AG04449 (cell line): ENCODE data around the gene LTBP2.

ENCODE experiments used
- CTCF ChIA-PET: fragments of 350-600 bp; formaldehyde crosslinking; extraction: SDS; loops from one replicate; lab custom pipeline; 2021; ENCODE audit warnings: antibody characterized with exemption; lab: Yijun Ruan, JAX
- POLR2A ChIA-PET: fragments of 400-600, 350-600 bp; formaldehyde crosslinking; extraction: SDS; loops from one replicate; lab custom pipeline; 2020; ENCODE audit warnings: antibody characterized with exemption, inconsistent platforms; lab: Yijun Ruan, JAX
- DNase-seq: peaks from one replicate; pipeline ENCODE4 v3.0.0-alpha.2; 2010; ENCODE audit warnings: low read depth, low spot score
- H3K4me3 ChIP-seq: 2 replicates; pipeline ENCODE4 v1.5.1; 2011; ENCODE audit warnings: low read depth, mild to moderate bottlenecking, control low read depth, low read length
- TF ChIP-seq, protein P1 (sequence below): IDR thresholded peaks from one replicate; pipeline ENCODE4 v1.5.1; 2011; ENCODE audit warnings: mild to moderate bottlenecking, moderate library complexity, low read length, control low read depth, inconsistent platforms; ENCODE audit not compliant: insufficient read depth; ENCODE audit errors: missing control alignments

LTBP2 gene

DNA sequence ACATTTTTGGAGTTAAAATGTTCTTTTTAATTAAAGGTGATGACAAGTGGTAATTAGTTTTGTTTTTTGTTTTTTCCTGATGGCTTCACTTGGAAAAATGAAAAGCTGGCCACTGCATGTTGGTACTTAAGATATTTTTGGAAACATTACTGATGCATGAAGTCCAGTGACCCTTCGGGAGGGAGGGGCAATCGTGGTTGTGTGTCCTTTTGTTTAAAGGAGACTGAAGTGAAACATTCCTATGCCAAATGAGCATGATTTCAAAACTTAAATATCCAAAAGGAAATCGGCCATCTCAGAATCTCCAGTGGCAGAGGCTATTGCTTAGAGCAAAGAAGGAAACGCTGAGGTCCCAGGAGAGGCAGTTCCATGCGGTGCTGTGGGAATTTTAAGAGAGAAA is 20.1 kb downstream of the LTBP2 start:
- POLR2A ChIA-PET = interaction anchor here (1.2 kb wide), 1 partner anchor 20 kb away, joined by 4 read pairs; no protein-coding TSS in a partner anchor
- TF ChIP-seq, protein P1, sequence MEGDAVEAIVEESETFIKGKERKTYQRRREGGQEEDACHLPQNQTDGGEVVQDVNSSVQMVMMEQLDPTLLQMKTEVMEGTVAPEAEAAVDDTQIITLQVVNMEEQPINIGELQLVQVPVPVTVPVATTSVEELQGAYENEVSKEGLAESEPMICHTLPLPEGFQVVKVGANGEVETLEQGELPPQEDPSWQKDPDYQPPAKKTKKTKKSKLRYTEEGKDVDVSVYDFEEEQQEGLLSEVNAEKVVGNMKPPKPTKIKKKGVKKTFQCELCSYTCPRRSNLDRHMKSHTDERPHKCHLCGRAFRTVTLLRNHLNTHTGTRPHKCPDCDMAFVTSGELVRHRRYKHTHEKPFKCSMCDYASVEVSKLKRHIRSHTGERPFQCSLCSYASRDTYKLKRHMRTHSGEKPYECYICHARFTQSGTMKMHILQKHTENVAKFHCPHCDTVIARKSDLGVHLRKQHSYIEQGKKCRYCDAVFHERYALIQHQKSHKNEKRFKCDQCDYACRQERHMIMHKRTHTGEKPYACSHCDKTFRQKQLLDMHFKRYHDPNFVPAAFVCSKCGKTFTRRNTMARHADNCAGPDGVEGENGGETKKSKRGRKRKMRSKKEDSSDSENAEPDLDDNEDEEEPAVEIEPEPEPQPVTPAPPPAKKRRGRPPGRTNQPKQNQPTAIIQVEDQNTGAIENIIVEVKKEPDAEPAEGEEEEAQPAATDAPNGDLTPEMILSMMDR = no peak
- no peak overlapping the region for H3K4me3 ChIP-seq
- CTCF ChIA-PET = interaction anchor here (1.0 to 4.5 kb wide), 5 partner anchors 10 to 20 kb away, joined by 3 to 26 read pairs (median 4); partner anchors contain the start of gene LTBP2
- DNase-seq = no peak

DNA sequence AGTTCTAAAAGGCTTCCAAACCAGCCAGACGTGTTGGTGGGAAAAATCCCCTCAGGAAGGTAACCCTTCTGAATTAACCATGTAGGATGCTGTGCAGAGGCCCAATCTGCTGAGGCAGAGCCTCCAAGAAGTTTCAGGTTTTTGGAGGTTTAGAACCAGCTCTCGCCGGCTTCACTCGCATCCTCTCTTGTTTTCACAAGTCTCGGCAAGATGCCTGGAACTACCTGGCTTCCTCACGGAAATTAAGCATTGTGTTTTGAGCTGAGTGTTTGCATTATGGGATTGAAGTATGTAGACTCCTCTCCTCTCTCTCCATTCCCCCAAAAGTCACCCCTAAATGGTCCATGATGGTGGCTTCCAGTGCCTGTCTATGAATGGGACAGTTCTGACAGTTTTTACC is 20.6 kb downstream of the LTBP2 start:
- TF ChIP-seq, protein P1 = no peak
- ChIA-PET POLR2A (interaction anchor here (1.2 kb wide), 1 partner anchor 19 kb away, joined by 4 read pairs; no protein-coding TSS in a partner anchor), CTCF (interaction anchor here (1.5 to 4.5 kb wide), 3 partner anchors 17 to 21 kb away, joined by 4 to 26 read pairs (median 8); partner anchors contain the start of gene LTBP2)
- H3K4me3 ChIP-seq = no peak overlapping the region
- no peak for DNase-seq

DNA sequence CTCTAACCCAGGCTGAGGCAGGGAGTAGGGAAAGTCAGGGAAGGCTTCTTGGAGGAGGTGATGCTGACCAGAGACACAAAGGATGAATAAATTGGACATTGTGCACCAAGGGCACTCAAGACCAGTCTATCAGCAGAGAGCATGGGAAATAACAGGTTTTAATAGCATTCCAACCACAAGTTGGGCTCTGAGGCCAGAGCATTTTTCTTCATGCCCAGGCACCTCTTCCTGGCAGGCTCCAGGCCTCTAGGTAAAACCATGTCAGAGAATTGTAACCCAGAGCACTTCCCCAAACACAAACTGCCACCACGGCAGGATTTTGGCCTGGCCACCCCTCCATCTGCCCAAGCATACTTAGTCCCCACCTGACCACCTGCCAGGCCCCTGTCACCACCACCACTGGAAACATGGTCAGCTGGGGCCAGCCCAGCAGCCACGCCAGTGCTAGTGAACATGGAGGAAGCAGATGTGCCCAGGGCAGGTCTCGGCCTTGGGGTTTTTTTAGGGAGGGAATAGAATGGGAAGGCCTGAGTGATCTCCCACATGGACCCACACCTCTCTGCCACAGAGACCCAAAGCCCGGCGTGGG is 22.7 kb downstream of the LTBP2 start:
- CTCF ChIA-PET = interaction anchor here (1.2 to 4.5 kb wide), 4 partner anchors 15 to 87 kb away, joined by 3 to 26 read pairs (median 10); partner anchors contain the start of gene LTBP2
- TF ChIP-seq, protein P1 = no peak
- POLR2A ChIA-PET = no interaction called here
- DNase-seq = no peak
- no peak overlapping the region for H3K4me3 ChIP-seq

DNA sequence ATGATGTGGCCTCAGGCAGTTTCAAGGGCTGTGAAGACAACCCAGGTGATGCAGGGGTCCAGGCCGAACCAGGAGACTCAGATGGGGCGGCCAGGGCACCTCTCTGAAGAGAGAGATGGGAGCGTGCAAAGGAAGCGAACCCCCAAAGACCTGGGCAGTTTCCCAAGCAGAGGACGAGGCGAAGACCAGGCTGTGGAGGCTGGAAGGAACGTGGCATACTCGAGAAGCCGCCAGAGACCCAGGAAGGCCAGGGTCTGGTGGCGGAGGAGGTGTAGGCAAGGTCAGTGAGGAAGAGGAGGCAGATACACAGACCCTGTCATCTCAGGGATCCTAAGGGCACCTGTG is 24.7 kb downstream of the LTBP2 start:
- TF ChIP-seq, protein P1 = no peak
- ChIA-PET POLR2A (interaction anchor here (1.1 kb wide), 1 partner anchor 15 kb away, joined by 4 read pairs; no protein-coding TSS in a partner anchor), CTCF (interaction anchor here (1.0 to 9.1 kb wide), 8 partner anchors 10 to 273 kb away, joined by 3 to 65 read pairs (median 4); partner anchors contain the start of gene LTBP2)
- H3K4me3 ChIP-seq = no peak overlapping the region
- DNase-seq = no peak

DNA sequence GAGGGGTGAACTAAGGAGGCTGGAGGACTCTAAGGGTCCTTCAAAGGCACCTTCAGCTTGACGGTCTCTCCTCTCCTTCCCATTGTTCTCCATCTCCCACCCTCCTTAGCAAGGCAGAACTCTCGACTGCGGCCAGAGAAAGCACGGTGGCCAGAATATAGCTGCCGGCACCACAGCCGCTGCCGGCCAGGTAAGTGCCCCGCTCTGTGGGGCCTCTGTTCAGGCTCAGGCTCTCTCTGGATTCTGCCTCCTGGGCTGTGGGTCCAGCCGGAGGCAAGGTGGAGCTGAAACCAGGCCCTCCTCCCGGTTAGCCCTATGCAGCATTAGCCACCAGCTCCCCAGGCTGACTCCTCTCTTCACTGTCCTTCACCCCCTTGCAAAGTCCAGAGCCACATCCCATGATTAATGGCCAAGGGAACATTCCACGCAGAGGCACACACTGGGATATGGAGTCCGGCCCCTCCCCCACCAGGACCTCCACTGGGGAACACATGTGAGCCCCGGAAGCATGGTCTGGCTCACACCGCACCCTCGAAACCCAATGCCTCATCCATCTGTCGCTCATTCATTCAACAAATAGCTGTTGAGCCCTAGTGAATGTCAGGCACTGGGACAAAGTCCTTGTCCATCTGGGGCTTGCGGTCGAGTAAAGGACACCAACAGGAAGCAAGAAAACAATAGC is 25.2 kb downstream of the LTBP2 start:
- DNase-seq = no peak
- no peak overlapping the region for H3K4me3 ChIP-seq
- TF ChIP-seq, protein P1 = no peak
- ChIA-PET CTCF (interaction anchor here (1.0 to 9.1 kb wide), 7 partner anchors 10 to 274 kb away, joined by 3 to 65 read pairs (median 5); partner anchors contain the start of gene LTBP2), POLR2A (interaction anchor here (1.1 kb wide), 1 partner anchor 14 kb away, joined by 4 read pairs; no protein-coding TSS in a partner anchor)
